H1 (cell line): ENCODE data around the gene JMJD7. TPM values are rescaled to one million over a fixed set of nuclear protein-coding genes. Genes with fewer than 3 reads are reported as not detected.

Experiments
- CTCF ChIA-PET: fragments of 300-600 bp; sonication (Branson Sonifier 250); formaldehyde crosslinking; loops from one replicate; lab custom pipeline; 2021; ENCODE audit not compliant: partially characterized antibody; lab: Charles Lee
- POLR2A ChIA-PET: fragments of 300-600 bp; sonication (Branson Sonifier 250); formaldehyde crosslinking; loops from one replicate; lab custom pipeline; 2021; ENCODE audit warnings: inconsistent platforms; ENCODE audit not compliant: partially characterized antibody; lab: Charles Lee
- DNase-seq, 2 experiments: peaks; one replicate each; pipeline versions ENCODE4 v3.0.0 to v3.0.0-alpha.2; 2010 to 2022; ENCODE audit warnings: low spot score in 2 of 2, low read depth in 1 of 2, mixed read lengths in 1 of 2
- FAIRE-seq: peaks from 2 replicates; lab custom pipeline; 2011; peaks lifted over from hg19 to GRCh38; lab: Jason Lieb, UNC
- H2AFZ ChIP-seq: 2 replicates; pipeline ENCODE4 v1.8.1; 2012; ENCODE audit warnings: low read length, inconsistent platforms
- H2AK5ac ChIP-seq: 2 replicates; pipeline ENCODE4 v1.6.1; 2013; ENCODE audit warnings: low read depth, low read length
- H2BK120ac ChIP-seq: replicated peaks from 2 replicates; pipeline ENCODE3; 2013; ENCODE audit warnings: low read depth, low read length, inconsistent platforms
- H2BK12ac ChIP-seq: 2 replicates; pipeline ENCODE4 v1.6.1; 2013; ENCODE audit warnings: low read depth, low read length
- H2BK15ac ChIP-seq: 2 replicates; pipeline ENCODE4 v1.6.1; 2013; ENCODE audit warnings: low read length
- H2BK20ac ChIP-seq: 2 replicates; pipeline ENCODE4 v1.6.1; 2013; ENCODE audit warnings: low read length
- H2BK5ac ChIP-seq: 2 replicates; pipeline ENCODE4 v1.6.1; 2013; ENCODE audit warnings: low read depth, low read length
- H3K14ac ChIP-seq: 2 replicates; pipeline ENCODE4 v1.6.1; 2013; ENCODE audit warnings: inconsistent platforms; ENCODE audit not compliant: insufficient read length
- H3K18ac ChIP-seq: 2 replicates; pipeline ENCODE4 v1.6.1; 2013; ENCODE audit warnings: low read length; ENCODE audit errors: extremely low read depth
- H3K23ac ChIP-seq: 2 replicates; pipeline ENCODE4 v1.6.1; 2013; ENCODE audit warnings: inconsistent platforms; ENCODE audit not compliant: insufficient read length
- H3K23me2 ChIP-seq: 2 replicates; pipeline ENCODE4 v1.6.1; 2013; ENCODE audit warnings: low read depth, low read length
- H3K27ac ChIP-seq: 2 replicates; pipeline ENCODE4 v1.6.1; 2011; ENCODE audit warnings: low read depth, low read length, inconsistent platforms
- H3K27me3 ChIP-seq, 4 experiments: replicated peaks in 1 of 4; 1 replicate in 1 of 4; 2 replicates in 3 of 4; pipeline versions ENCODE4 v1.6.1 to v1.8.1; 2011 to 2013; ENCODE audit warnings: low read length in 3 of 4, mild to moderate bottlenecking in 3 of 4, inconsistent platforms in 2 of 4, mixed read lengths in 2 of 4, moderate library complexity in 1 of 4; ENCODE audit not compliant: control insufficient read depth in 3 of 4, insufficient read depth in 3 of 4; ENCODE audit errors: extremely low read depth in 1 of 4
- H3K36me3 ChIP-seq, 4 experiments: 2 replicates each; pipeline versions ENCODE4 v1.6.1 to v1.8.1; 2011 to 2013; ENCODE audit warnings: mild to moderate bottlenecking in 4 of 4, low read length in 3 of 4, moderate library complexity in 2 of 4, control low read depth in 1 of 4, inconsistent platforms in 1 of 4; ENCODE audit not compliant: insufficient read depth in 4 of 4, control insufficient read depth in 2 of 4
- H3K4ac ChIP-seq: replicated peaks from 2 replicates; pipeline ENCODE3; 2013; ENCODE audit warnings: low read length, low read depth, mixed read lengths, inconsistent platforms; ENCODE audit not compliant: insufficient read length
- H3K4me1 ChIP-seq, 4 experiments: replicated peaks in 1 of 4; 1 replicate in 1 of 4; 2 replicates in 3 of 4; pipeline versions ENCODE4 v1.6.1 to v1.8.1; 2011 to 2013; ENCODE audit warnings: low read length in 3 of 4, inconsistent platforms in 2 of 4, mixed read lengths in 1 of 4; ENCODE audit not compliant: insufficient read depth in 4 of 4, control insufficient read depth in 3 of 4
- H3K4me2 ChIP-seq, 2 experiments: 2 replicates each; pipeline versions ENCODE4 v1.6.1 to v1.8.1; 2011 to 2013; ENCODE audit warnings: low read depth in 2 of 2, low read length in 2 of 2, control low read depth in 1 of 2, inconsistent platforms in 1 of 2, mild to moderate bottlenecking in 1 of 2; ENCODE audit not compliant: insufficient read depth in 1 of 2
- H3K4me3 ChIP-seq, 4 experiments: fragments of 200-600, 300-600 bp in 1 of 4; sonication (generic), shearing (Covaris generic), sonication (Bioruptor Twin) in 1 of 4; 2 replicates each; pipeline versions ENCODE4 v1.5.1 to v1.8.1; 2011 to 2016; ENCODE audit warnings: low read length in 4 of 4, low read depth in 3 of 4, control low read depth in 2 of 4, inconsistent platforms in 2 of 4, mild to moderate bottlenecking in 2 of 4, mixed read lengths in 1 of 4, moderate library complexity in 1 of 4; ENCODE audit not compliant: insufficient read depth in 2 of 4; ENCODE audit errors: extremely low read depth in 1 of 4
- H3K56ac ChIP-seq: replicated peaks from 2 replicates; pipeline ENCODE3; 2013; ENCODE audit warnings: low read depth, mild to moderate bottlenecking, mixed read lengths, low read length, inconsistent platforms; ENCODE audit not compliant: insufficient read length
- H3K79me1 ChIP-seq: 2 replicates; pipeline ENCODE4 v1.6.1; 2013; ENCODE audit warnings: low read depth, low read length, control low read depth
- H3K79me2 ChIP-seq, 2 experiments: 2 replicates each; pipeline versions ENCODE4 v1.6.1 to v1.8.1; 2012 to 2013; ENCODE audit warnings: low read length in 2 of 2, mild to moderate bottlenecking in 2 of 2, inconsistent platforms in 1 of 2; ENCODE audit not compliant: insufficient read depth in 2 of 2, control insufficient read depth in 1 of 2
- H3K9ac ChIP-seq, 4 experiments: replicated peaks in 1 of 4; 1 replicate in 1 of 4; 2 replicates in 3 of 4; pipeline versions ENCODE4 v1.6.1 to v1.8.1; 2011 to 2013; ENCODE audit warnings: low read depth in 3 of 4, low read length in 3 of 4, control low read depth in 2 of 4, mild to moderate bottlenecking in 2 of 4, moderate library complexity in 2 of 4, inconsistent platforms in 1 of 4; ENCODE audit errors: extremely low read depth in 1 of 4
- H3K9me3 ChIP-seq, 2 experiments: 2 replicates each; pipeline versions ENCODE4 v1.6.1 to v1.8.1; 2012 to 2013; ENCODE audit warnings: mild to moderate bottlenecking in 2 of 2, moderate library complexity in 2 of 2, control low read depth in 1 of 2, inconsistent platforms in 1 of 2, low read depth in 1 of 2, low read length in 1 of 2, mixed read lengths in 1 of 2; ENCODE audit not compliant: insufficient read depth in 2 of 2
- H4K20me1 ChIP-seq, 2 experiments: replicated peaks in 1 of 2; 2 replicates each; pipeline versions ENCODE3 to v1.8.1; 2011 to 2013; ENCODE audit warnings: inconsistent platforms in 2 of 2, low read length in 2 of 2, mild to moderate bottlenecking in 1 of 2; ENCODE audit not compliant: insufficient read depth in 2 of 2, control insufficient read depth in 1 of 2
- H4K5ac ChIP-seq: 2 replicates; pipeline ENCODE4 v1.6.1; 2013; ENCODE audit warnings: low read length, low read depth, mixed read lengths, inconsistent platforms; ENCODE audit not compliant: insufficient read length
- H4K8ac ChIP-seq: 2 replicates; pipeline ENCODE4 v1.8.0; 2013; ENCODE audit warnings: mild to moderate bottlenecking, moderate library complexity, low read length, inconsistent platforms; ENCODE audit not compliant: insufficient read depth; ENCODE audit errors: extremely low read depth
- H4K91ac ChIP-seq: replicated peaks from 2 replicates; pipeline ENCODE3; 2013; ENCODE audit warnings: low read length, mixed read lengths, inconsistent platforms; ENCODE audit not compliant: insufficient read length
- JUND ChIP-seq: IDR thresholded peaks from 2 replicates; pipeline ENCODE4 v1.6.1; 2011; ENCODE audit warnings: mild to moderate bottlenecking, improper control_type of control experiment, low read length
- RNF2 ChIP-seq: fragments of 200-900, 300-1000 bp; sonication (generic); IDR thresholded peaks from 2 replicates; pipeline ENCODE4 v1.7.1; 2016; ENCODE audit warnings: borderline replicate concordance, low read depth, mild to moderate bottlenecking, antibody characterized with exemption, low read length; ENCODE audit not compliant: poor library complexity, severe bottlenecking; ENCODE audit errors: missing control alignments
- SIRT6 ChIP-seq: IDR thresholded peaks from one replicate; pipeline ENCODE4 v1.7.1; 2012; ENCODE audit warnings: low read length, inconsistent platforms
- WGBS, 2 experiments: shearing (Covaris generic) in 1 of 2; methylation state at CpG; one replicate each; pipeline versions ENCODE4 v1.1.6 to v1.1.7; 2013 to 2015; ENCODE audit warnings: low lambda C conversion rate in 2 of 2, mixed read lengths in 2 of 2, inconsistent platforms in 1 of 2, low coverage in 1 of 2, missing lambda C conversion rate in 1 of 2; ENCODE audit not compliant: insufficient replicate concordance in 2 of 2, insufficient coverage in 1 of 2, insufficient read length in 1 of 2; ENCODE audit errors: extremely low coverage in 1 of 2, missing lambda C conversion rate in 1 of 2; 5-methylcytosine and 5-hydroxymethylcytosine counted together
- polyA plus RNA-seq, 7 experiments: library from polyadenylated mRNA; depleted of rRNA in 3 of 7; stranded (reverse) in 5 of 7; unstranded in 2 of 7; fragments of >200 nt in 5 of 7; fragments of 200-250 nt in 2 of 7; gene quantifications; 1 replicate in 5 of 7; 2 replicates in 1 of 7; 4 replicates in 1 of 7; pipeline versions ENCODE4 v1.2.1 to v1.2.3, GENCODE V29; 2011 to 2013; ENCODE audit warnings: missing spikeins in 2 of 7, mixed read lengths in 2 of 7
- total RNA-seq: library from RNA; stranded (reverse); fragmentation: NEBNext Ultra II Directional; extraction: Animal tissue kit (Norgen Biotek cat#: 25700); gene quantifications from 2 replicates; pipeline ENCODE4 v1.2.1, GENCODE V29; 2021

The JMJD7 gene
- total and polyA plus RNA-seq, 2 of the 8 experiments (the other 6 are each of a cell fraction or from before 2014, with no cell fraction given) = 15.0 to 20.0 TPM

GRCh38 chr15:41842229-41842628, 14.3 kb downstream of the JMJD7 start:
- H2BK120ac ChIP-seq = no peak overlapping the region
- peaks cover 0 to 3% (median 1%) of the 10 kb centered on the region in 4 experiments; a peak in 2 of 8 replicates for H3K36me3 ChIP-seq
- H3K9me3 ChIP-seq = no peaks in the 10 kb centered on the region
- H3K4ac ChIP-seq = no peak overlapping the region
- H3K4me2 ChIP-seq = no peak overlapping the region
- no peak overlapping the region for H2BK12ac ChIP-seq
- H4K8ac ChIP-seq = no peak overlapping the region
- H3K23me2 ChIP-seq = no peaks in the 10 kb centered on the region
- no peak overlapping the region for H3K4me3 ChIP-seq
- POLR2A ChIA-PET = interaction anchor here (6.8 kb wide), 1 partner anchor 10 kb away, joined by 45 read pairs; no protein-coding TSS in a partner anchor
- no peak overlapping the region for H2AFZ ChIP-seq
- H3K18ac ChIP-seq = no peak overlapping the region
- H3K14ac ChIP-seq = no peak overlapping the region
- H4K91ac ChIP-seq = no peak overlapping the region
- H4K5ac ChIP-seq = no peak overlapping the region
- H3K23ac ChIP-seq = no peak overlapping the region
- CTCF ChIA-PET = interaction anchor here (0.7 to 6.7 kb wide), 5 partner anchors 11 to 65 kb away, joined by 3 to 30 read pairs (median 4); no protein-coding TSS in a partner anchor
- no peak overlapping the region for H3K9ac ChIP-seq
- no peak overlapping the region for H2BK15ac ChIP-seq
- H3K56ac ChIP-seq = no peak overlapping the region
- no peaks in the 10 kb centered on the region for H3K27me3 ChIP-seq
- FAIRE-seq (no peak), DNase-seq (no peak)
- H3K4me1 ChIP-seq = no peaks in the 10 kb centered on the region
- WGBS, 2 experiments = 81% methylated on average over 11 of the region's 12 CpGs; no CpG with 5 or more reads in 1 of the 2 experiments
- no peaks in the 10 kb centered on the region for H3K79me1 ChIP-seq
- no peak overlapping the region for H2BK5ac ChIP-seq
- no peak overlapping the region for H2BK20ac ChIP-seq
- no peak overlapping the region for H3K27ac ChIP-seq
- no peak for TF ChIP-seq SIRT6
- TF ChIP-seq RNF2 = no peak
- no peak for TF ChIP-seq JUND
- no peak overlapping the region for H2AK5ac ChIP-seq
- peaks cover 0 to 2% of the 10 kb centered on the region in 2 experiments for H4K20me1 ChIP-seq
- H3K79me2 ChIP-seq = no peaks in the 10 kb centered on the region
